ENCODE results near the gene MPP2. TPM values are rescaled to one million over a fixed set of nuclear protein-coding genes. Genes with fewer than 3 reads are reported as not detected.
A peak's percentile ranks its signal among the peaks of the same experiment; 100 is the strongest.
"Not testable (repeated sequence)": the region's sequence is repeated elsewhere in the genome, so short reads cannot be mapped to it uniquely, and the experiment has no call there.

MPP2 gene
- total RNA-seq, 2 donors from 2014 or later, result 4.6 to 6.0 TPM

DNA sequence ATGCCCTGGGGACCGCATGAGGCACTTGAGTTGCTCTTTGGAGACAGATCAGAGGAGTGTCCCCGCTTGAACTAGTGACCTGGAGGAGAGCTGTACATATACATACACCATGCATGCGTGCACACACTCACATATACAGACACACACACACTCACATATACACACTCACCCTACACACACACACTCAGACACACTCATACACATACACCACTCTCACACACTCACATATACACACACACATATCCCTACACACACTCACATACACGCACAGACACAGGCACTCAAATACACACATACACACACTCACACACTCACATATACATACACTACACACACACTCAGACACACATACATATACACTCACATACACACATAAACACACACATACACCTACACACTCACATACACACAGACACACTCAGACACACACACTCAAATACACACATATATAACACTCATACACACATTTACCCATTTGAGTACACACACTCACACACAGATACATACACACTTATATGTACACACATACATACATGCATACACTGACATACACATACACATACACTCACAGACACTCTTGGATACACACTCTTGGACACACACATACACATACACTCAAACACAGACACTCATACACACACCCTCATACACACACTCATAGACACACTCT, 5.4 kb upstream of the MPP2 start:
- DNase-seq (ENCODE audit: low spot score in 2 of 2) (no peak), ATAC-seq (no peak)
- no peaks in the 10 kb centered on the region for H3K36me3 Mint-ChIP-seq
- no peak overlapping the region for H3K27ac Mint-ChIP-seq
- no peaks in the 10 kb centered on the region for H3K9me3 Mint-ChIP-seq

DNA sequence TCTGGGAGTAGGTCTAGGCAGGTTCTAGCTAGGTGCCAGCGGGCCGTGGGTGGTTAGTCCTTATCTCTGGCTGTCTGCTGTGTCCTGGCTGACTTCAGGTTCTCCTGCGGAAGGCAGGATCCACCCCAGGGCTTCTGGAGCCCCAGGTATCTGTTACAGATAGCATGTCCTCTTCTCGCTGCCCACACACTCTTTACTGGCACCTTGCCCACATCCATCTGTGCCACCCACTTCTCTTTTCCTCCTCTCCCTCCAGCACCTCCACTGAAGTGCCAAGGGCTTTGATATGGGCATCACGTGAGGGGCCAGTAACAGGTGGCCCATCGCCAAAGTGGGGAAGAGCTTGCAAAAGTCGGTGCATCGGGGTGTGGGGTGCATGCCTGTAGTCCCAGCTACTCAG, 4.6 kb upstream of the MPP2 start:
- ATAC-seq (no peak), DNase-seq (ENCODE audit: low spot score in 2 of 2) (no peak)
- no peaks in the 10 kb centered on the region for H3K36me3 Mint-ChIP-seq
- no peaks in the 10 kb centered on the region for H3K9me3 Mint-ChIP-seq
- no peak overlapping the region for H3K27ac Mint-ChIP-seq

DNA sequence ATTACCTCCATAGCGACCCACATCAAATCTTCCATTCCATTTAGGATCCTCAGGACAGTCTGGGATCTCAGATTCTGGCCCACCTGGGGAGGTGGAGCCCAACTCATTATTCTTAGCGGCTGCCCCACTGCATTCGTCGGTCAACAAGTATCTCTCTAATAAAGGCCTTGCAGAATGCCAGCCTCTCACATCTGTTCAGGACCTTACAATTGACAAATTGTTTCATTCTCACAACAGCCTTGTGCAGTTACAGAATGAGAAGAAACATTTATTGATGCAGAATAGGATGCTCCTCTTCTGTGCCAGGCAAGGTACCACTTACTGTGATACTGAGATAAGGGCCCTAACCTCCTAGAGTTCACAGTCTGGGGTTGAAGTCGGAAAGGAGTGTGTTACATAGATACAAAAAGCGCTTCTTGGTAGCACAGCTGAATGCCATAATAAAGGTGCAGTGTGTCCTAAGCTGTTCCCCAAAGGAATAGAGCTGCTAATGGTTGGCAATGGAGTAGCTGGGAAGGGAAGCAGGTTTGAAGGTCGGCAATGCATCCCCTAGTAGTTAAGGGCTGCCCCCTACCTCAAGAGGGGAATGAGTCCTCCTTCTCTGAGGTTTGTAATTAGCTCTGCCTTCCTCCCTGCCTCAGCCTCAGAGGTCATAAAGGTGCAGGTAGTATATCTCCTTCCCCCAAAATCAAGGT, 2.3 kb upstream of the MPP2 start:
- no peaks in the 10 kb centered on the region for H3K36me3 Mint-ChIP-seq
- ATAC-seq (no peak), DNase-seq (ENCODE audit: low spot score in 2 of 2) (no peak)
- H3K9me3 Mint-ChIP-seq, result no peaks in the 10 kb centered on the region
- no peak overlapping the region for H3K27ac Mint-ChIP-seq

DNA sequence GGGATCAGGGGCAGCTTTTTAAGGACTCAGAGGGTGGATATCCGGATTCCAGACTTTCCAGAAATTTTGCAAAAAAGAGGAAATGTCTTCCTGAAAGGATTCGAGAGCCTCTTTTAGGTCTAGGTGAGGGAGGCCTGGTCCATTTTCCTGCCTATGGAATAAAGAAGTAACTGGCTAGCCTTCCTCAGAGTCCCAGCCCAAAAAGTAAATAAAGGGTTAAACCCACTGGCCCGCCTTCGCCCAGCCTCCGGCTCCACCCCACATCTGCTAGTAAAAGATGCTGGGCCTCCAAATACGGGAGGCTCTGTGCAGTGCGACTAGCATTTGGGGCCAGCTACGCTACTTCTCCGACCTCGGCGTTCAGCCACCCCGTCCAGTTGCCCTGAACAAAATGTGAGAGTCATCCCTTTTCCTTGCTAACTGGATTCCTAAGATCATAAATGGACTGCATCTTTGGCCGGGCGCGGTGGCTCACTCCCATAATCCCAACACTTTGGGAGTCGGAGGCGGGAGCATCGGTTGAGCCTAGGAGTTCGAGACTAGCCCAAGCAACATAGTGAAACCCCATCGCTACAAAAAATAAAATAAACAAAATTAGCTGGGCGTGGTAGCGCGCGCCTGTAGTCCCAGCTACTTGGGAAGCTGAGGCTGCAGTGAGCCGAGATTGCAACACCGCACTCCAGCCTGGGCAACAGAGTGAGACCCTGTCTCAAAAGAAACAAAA, 824 bp upstream of the MPP2 start:
- peak in 1 of 2 donors; percentile 57 for DNase-seq (ENCODE audit: low spot score in 2 of 2)
- no peaks in the 10 kb centered on the region for H3K9me3 Mint-ChIP-seq
- H3K36me3 Mint-ChIP-seq, result no peaks in the 10 kb centered on the region
- peak in 1 of 2 donors; percentile 60 for ATAC-seq
- no peak overlapping the region for H3K27ac Mint-ChIP-seq

DNA sequence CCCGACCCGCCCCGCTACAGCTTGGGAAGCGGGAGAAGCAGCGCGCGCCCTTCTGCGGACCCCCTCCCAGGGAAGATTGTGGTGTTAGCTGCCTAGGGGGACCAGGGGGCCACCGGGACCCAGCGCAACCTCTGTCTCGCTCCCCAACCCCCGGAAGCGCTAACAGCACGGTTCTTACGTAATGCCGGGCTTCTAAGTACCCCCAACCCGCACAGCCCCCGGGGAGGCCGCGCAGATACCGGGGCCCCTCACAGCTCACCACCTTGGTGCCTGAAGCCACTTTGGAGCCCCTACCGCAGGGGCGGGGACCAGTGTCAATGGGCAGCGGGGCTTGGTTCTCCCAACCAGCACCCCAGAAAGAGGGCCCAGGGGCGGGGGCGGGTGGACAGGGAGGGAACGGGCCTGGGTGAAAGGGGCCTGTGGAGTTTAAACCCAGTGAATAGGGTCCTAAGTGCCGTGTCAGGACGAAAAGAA, 348 bp downstream of the MPP2 start:
- H3K9me3 Mint-ChIP-seq, result no peaks in the 10 kb centered on the region
- no peaks in the 10 kb centered on the region for H3K36me3 Mint-ChIP-seq
- no peak for DNase-seq (ENCODE audit: low spot score in 2 of 2)
- peak overlapping the region in 1 of 2 donors; percentile 41 for H3K27ac Mint-ChIP-seq
- ATAC-seq, result peak; percentile 26 to 29

DNA sequence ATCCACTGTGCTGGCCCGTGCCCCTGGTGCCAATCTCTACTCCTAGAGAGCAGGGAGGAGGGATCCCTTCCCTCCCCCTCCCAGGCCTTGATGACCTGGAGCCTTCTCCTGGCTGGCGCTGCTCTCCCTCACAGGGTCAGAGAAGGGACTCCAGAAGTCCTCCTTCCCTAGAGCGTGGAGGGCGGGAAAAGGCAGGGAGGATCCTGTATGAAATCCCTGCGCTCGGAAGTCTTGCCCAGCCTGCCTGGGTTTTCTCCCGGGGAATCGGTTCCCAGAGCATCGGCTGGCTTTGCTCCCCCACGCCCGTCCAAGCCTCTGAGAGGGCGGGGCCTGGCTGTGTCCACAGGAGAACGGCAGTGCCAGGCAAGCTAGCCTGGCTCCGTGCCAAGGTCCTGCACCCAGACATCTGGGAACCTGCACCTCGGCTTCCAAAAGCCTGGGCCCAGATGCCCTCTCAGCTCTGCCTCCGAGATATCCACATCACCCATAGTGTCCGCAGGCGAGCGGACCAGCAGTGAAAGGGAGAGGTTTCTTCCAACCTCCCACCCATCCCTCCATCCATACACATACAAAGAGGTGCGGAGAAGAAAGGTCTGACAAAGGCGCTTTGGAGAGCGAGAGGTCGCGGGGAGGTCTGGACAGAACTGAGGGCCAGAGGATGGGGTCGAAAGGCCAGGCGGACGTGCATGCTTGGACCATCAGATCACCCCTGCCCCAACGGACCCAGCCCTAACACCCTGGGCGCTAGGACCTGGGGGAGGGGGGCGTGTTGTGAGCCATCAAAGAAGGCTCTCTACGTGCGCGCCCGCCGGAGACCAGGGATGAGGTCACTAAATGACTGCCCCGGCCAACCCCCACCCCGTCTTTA, 1.1 kb downstream of the MPP2 start:
- ATAC-seq (peak; percentile 24 to 68), DNase-seq (ENCODE audit: low spot score in 2 of 2) (peak in 1 of 2 donors; percentile 49)
- Mint-ChIP-seq H3K9me3 (no peaks in the 10 kb centered on the region), H3K27ac (no peak overlapping the region), H3K36me3 (no peaks in the 10 kb centered on the region)

DNA sequence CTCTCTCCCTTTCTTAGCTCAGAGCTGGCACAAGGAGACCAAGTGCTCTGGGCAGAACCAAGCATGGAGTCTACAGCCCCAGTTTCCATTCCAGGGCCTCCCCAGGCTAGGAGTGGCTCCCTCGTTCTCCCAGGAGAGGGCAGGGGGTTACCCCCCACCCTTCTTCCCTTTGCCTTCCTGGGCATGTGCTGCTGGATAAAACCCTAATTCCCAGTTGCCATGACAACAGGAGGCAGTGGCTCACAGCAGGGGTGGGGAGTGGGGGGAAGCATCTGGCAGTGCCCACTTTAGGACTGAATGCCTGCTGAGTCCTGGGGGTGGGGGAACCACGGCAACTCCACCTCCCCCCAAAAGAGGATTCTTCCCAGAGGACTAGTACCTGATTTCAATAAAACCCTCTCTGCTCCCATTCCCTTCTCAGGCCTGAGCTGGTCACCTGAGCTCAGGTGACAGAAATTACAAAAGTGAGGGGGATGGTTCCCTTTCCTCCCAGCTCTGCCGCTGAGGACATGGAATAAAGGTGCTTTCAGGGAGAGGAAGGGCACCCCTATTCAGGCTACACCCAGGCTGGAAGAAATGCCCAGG, 1.8 kb downstream of the MPP2 start:
- no peaks in the 10 kb centered on the region for H3K36me3 Mint-ChIP-seq
- DNase-seq (ENCODE audit: low spot score in 2 of 2) (no peak), ATAC-seq (no peak)
- no peaks in the 10 kb centered on the region for H3K9me3 Mint-ChIP-seq
- H3K27ac Mint-ChIP-seq, result no peak overlapping the region

DNA sequence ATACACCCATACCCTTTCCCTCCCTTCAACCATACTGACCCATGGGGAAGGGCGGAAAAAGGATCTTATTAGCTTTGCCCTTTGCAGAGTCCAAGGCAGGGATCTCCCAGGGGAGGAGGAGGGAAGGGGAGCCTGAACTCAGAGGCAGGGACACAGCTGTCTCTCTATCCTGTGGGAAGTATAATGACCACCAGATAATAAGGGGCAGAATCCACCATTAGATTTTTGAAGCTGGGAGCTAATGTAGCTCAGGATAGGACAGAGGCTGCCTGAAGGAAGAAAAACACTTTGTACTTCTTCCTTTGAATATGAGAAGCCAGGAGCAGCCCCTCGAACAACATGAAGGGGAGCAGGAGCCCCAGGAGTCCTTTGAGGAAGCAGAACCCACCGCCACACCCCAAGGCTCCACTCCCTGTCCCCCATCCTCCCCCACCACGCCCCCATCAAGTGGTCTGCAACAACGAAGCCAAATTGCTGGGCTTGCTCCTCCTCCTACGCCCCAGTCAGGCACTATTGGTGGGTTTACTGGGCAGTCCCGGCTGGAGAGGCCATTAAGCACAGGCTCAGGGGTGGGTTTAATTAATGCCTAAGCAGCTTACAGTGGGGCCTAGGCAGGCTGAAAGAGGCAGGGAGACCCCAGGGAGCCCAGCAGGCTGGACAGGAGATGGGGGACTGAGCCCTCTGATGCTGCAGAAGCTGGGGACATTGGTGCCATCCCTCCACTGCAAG, 5.3 kb downstream of the MPP2 start:
- Mint-ChIP-seq H3K36me3 (no peaks in the 10 kb centered on the region), H3K27ac (no peak overlapping the region), H3K9me3 (no peaks in the 10 kb centered on the region)
- ATAC-seq, result no peak
- no peak for DNase-seq (ENCODE audit: low spot score in 2 of 2)

DNA sequence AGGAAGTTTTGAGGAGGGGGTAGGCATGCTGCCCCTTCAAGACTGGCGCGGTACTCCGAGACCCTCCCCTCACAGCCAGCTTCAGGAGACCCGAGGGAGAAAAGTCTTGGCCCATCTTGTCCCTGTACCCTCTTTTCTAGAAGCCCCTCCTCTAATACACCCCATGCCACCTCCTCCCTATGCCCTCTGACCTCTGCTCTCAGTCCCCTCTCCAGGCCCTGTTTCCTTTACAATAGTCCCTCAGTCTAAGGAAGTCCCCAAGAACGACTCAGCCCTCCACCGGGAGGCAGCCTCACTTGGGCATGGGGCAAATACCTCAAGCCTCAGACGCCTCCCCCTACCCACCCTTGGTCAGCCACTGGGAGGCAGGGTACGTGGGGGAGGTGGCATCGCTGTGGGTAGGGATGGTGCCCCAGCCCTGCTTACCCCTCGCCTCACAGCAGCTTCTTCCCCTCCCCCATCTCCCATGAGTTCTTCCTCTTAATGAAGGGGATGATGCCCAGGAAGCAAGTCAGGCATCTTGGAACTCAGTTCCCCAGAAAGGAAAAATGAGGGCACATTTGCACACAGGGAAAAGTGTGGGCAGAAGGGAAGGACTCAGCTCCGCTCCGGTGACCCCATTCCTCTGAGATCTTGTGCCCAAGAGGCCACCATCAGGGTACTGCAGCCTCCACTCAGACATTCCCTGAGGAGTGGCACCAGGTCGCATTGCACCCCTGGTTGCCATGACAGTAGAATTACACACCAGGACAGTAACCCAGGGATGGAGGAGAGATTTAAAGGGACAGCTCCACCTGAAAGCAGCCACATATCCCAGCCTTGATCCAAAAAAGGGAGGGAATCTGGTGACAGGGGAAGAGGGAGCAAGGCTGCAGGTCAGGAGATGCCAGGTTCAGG, 6.2 kb downstream of the MPP2 start:
- H3K36me3 Mint-ChIP-seq, result no peaks in the 10 kb centered on the region
- no peak for DNase-seq (ENCODE audit: low spot score in 2 of 2)
- ATAC-seq, result peak in 1 of 2 donors; percentile 17
- peak overlapping the region in 1 of 2 donors; percentile 72 for H3K27ac Mint-ChIP-seq
- no peaks in the 10 kb centered on the region for H3K9me3 Mint-ChIP-seq

DNA sequence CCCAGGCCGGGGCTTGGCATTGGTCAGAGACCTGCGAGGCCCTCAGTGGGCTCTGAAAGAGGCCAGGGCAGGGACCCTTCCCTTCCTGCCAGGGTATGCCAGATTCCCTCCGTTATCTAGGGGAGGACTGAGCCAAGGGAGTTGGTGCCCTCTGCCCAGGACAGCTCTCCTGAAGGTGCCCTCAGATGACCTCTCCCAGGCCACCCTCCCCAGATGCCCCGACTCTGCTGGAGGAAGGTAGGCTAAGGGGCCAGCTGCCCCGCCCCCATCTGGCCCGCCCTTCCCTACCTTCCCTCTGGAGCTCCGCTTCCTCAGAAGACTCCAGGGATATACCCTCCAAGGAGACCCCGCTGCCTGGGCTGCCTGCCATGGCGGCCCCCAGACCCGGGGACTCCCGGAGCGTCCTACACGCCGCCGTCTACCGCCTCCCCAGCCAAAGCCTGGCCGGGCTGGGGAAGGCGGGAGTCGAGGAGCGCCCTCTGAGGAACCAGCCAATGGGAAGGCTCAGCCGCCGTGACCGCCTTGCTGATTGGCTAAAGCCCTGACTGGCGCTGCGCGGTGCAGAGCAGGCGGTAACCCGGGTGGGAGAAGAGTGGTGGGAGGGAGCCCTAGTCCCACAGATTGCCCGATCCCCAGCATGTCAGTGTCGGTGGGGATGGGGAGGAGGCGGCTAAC, 7.0 kb downstream of the MPP2 start:
- Mint-ChIP-seq H3K9me3 (no peaks in the 10 kb centered on the region), H3K36me3 (no peaks in the 10 kb centered on the region), H3K27ac (peak overlapping the region in 1 of 2 donors; percentile 72)
- peak; percentile 99 to 100 for ATAC-seq
- DNase-seq (ENCODE audit: low spot score in 2 of 2), result peak; percentile 82 to 88

DNA sequence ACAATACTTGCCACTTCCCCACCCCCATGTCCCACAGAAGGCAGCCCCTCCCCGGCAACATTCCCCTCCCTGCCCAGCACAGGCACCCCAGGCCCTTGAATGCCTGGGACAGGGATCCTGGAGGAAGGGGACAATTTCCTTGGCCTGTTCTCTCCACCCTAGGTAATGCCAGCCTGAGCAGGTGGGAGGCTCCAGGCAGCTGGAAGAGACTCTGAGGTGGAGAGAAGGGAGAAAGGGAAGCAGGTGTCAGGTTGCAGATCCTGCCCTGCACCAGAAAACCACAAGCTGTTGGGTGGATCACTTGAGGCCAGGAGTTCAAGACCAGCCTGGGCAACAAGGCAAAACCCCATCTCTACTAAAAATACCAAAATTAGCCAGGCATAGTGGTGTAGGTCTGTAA, 8.9 kb downstream of the MPP2 start:
- no peaks in the 10 kb centered on the region for H3K9me3 Mint-ChIP-seq
- ATAC-seq, result no peak
- no peaks in the 10 kb centered on the region for H3K36me3 Mint-ChIP-seq
- no peak for DNase-seq (ENCODE audit: low spot score in 2 of 2)
- no peak overlapping the region for H3K27ac Mint-ChIP-seq

DNA sequence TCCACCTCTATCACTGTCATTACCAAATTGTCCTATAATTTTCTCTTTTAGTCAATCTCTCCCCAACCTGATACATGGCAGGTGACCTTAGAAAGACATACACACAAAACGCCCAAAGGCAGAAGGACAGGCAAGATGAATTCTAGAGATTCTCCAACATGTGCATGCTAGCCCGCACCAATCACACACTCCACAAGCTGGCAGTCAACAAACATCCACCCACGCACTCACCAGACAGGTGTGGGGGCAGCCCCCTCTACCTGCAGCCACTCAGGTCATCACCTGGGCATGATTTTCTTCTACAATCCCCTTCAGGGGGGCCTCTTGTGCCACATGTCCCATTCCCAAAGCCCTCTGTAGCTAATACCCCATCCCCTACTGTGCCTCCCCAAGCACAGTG, 9.5 kb downstream of the MPP2 start:
- Mint-ChIP-seq H3K9me3 (no peaks in the 10 kb centered on the region), H3K27ac (no peak overlapping the region), H3K36me3 (no peaks in the 10 kb centered on the region)
- ATAC-seq, result no peak
- DNase-seq (ENCODE audit: low spot score in 2 of 2), result no peak

DNA sequence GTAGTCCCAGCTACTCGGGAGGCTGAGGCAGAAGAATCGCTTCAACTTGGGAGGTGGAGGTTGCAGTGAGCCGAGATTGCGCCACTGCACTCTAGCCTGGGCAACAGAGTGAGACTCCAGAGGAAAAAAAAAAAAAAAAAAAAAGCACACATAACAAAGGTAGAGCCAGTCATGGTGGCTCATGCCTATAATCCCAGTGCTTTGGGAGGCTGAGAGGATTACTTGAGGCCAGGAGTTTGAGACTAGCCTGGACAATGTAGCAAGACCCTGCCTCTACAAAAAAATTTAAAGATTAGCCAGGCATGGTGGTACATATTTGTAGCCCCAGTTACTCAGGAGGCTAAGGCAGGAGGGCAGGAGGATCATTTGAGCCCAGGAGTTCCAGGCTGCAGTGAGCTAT, 12.8 kb downstream of the MPP2 start:
- not testable (repeated sequence) for H3K9me3 Mint-ChIP-seq; H3K27ac Mint-ChIP-seq; DNase-seq (ENCODE audit: low spot score in 2 of 2); H3K36me3 Mint-ChIP-seq; ATAC-seq

DNA sequence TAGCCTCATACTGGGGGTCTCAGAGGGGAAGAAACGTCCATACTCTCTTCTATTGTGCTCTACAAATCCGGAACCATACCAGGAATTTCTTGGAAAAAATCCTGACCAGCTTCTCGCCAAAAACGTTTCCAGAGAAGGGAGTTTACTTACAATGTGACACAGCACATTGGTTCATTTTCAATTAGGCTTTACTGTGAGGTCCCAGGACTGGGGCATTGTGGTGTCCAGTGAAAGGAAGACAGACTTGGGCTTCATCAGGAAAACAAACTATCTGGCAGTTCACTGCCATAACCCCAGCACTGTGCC, 14.7 kb downstream of the MPP2 start:
- no peak for ATAC-seq
- Mint-ChIP-seq H3K36me3 (no peaks in the 10 kb centered on the region), H3K9me3 (no peaks in the 10 kb centered on the region), H3K27ac (no peak overlapping the region)
- no peak for DNase-seq (ENCODE audit: low spot score in 2 of 2)

Data from activated naive CD4-positive, alpha-beta T cell treated with anti-CD3 and anti-CD28 coated beads, Interleukin-2, amount 50 U/mL, for 72 hours (primary cell).